ENCODE measurements around the gene RSRC1. TPM values are rescaled to one million over a fixed set of nuclear protein-coding genes. Genes with fewer than 3 reads are reported as not detected.

The RSRC1 gene
- total RNA-seq, 1 donor from 2014 or later: 39.9 TPM

GRCh38 chr3:158560979-158561378 lies 451.1 kb downstream of the RSRC1 start:
- Mint-ChIP-seq H3K4me1 (no peaks in the 10 kb centered on the region), H3K36me3 (ENCODE audit: low read depth) (no peaks in the 10 kb centered on the region), H3K27me3 (peaks cover 10% of the 10 kb centered on the region), H3K4me3 (no peak overlapping the region), H3K27ac (no peak overlapping the region), H3K9me3 (peaks cover 4% of the 10 kb centered on the region)
- TF ChIP-seq CTCF (IDR thresholded peaks at IDR 0.05): no peak
- intact Hi-C loops (cut with micrococcal nuclease): no loop called here
- ChIA-PET POLR2A (no interaction called here), CTCF (no interaction called here)
- DNase-seq: no peak
- ATAC-seq (ENCODE audit: low read depth): no peak

- CTCF ChIA-PET: interaction anchor here (1.5 kb wide), 1 partner anchor 23 kb away, joined by 4 read pairs; no protein-coding TSS in a partner anchor
- no peak overlapping the region for H3K27ac Mint-ChIP-seq
- H3K4me1 Mint-ChIP-seq: no peaks in the 10 kb centered on the region
- POLR2A ChIA-PET: no interaction called here
- ATAC-seq (ENCODE audit: low read depth) (no peak), DNase-seq (no peak)
- H3K9me3 Mint-ChIP-seq: peaks cover 4% of the 10 kb centered on the region
- no peak overlapping the region for H3K4me3 Mint-ChIP-seq
- TF ChIP-seq CTCF (IDR thresholded peaks at IDR 0.05): no peak
- peaks cover 10% of the 10 kb centered on the region for H3K27me3 Mint-ChIP-seq
- H3K36me3 Mint-ChIP-seq (ENCODE audit: low read depth): no peaks in the 10 kb centered on the region
- intact Hi-C loops (cut with micrococcal nuclease): no loop called here
Observed at GRCh38 chr3:158562674-158563073, 452.8 kb downstream of the RSRC1 start.

GRCh38 chr3:158563076-158563475 lies 453.2 kb downstream of the RSRC1 start:
- CTCF ChIA-PET: interaction anchor here (1.5 kb wide), 1 partner anchor 24 kb away, joined by 4 read pairs; no protein-coding TSS in a partner anchor
- Mint-ChIP-seq H3K4me3 (no peak overlapping the region), H3K27ac (no peak overlapping the region), H3K9me3 (peaks cover 4% of the 10 kb centered on the region), H3K36me3 (ENCODE audit: low read depth) (no peaks in the 10 kb centered on the region), H3K4me1 (no peaks in the 10 kb centered on the region), H3K27me3 (peaks cover 10% of the 10 kb centered on the region)
- POLR2A ChIA-PET: no interaction called here
- TF ChIP-seq CTCF (IDR thresholded peaks at IDR 0.05): no peak
- DNase-seq (no peak), ATAC-seq (ENCODE audit: low read depth) (no peak)
- intact Hi-C loops (cut with micrococcal nuclease): no loop called here

- Mint-ChIP-seq H3K4me3 (no peak overlapping the region), H3K9me3 (peaks cover 6% of the 10 kb centered on the region), H3K36me3 (ENCODE audit: low read depth) (no peaks in the 10 kb centered on the region), H3K27ac (no peak overlapping the region), H3K4me1 (no peaks in the 10 kb centered on the region), H3K27me3 (peaks cover 29% of the 10 kb centered on the region)
- no peak for TF ChIP-seq CTCF (IDR thresholded peaks at IDR 0.05)
- DNase-seq: no peak
- ChIA-PET CTCF (no interaction called here), POLR2A (no interaction called here)
- ATAC-seq (ENCODE audit: low read depth): no peak
- intact Hi-C loops (cut with micrococcal nuclease): no loop called here
Observed at GRCh38 chr3:158565076-158565475, 455.2 kb downstream of the RSRC1 start.

GRCh38 chr3:158568784-158569183 lies 458.9 kb downstream of the RSRC1 start:
- Mint-ChIP-seq H3K4me3 (no peak overlapping the region), H3K4me1 (peaks cover 12% of the 10 kb centered on the region), H3K27ac (no peak overlapping the region), H3K27me3 (peaks cover 48% of the 10 kb centered on the region), H3K36me3 (ENCODE audit: low read depth) (peaks cover 2% of the 10 kb centered on the region), H3K9me3 (peaks cover 6% of the 10 kb centered on the region)
- DNase-seq (no peak), ATAC-seq (ENCODE audit: low read depth) (no peak)
- ChIA-PET POLR2A (no interaction called here), CTCF (no interaction called here)
- intact Hi-C loops (cut with micrococcal nuclease): no loop called here
- no peak for TF ChIP-seq CTCF (IDR thresholded peaks at IDR 0.05)

All from activated B cell treated with CpG ODN at 0.5 μM for 24 hours (primary cell).